HG03045 (cell line): ENCODE results near the gene CALHM5.
"Not testable (repeated sequence)": the region's sequence is repeated elsewhere in the genome, so short reads cannot be mapped to it uniquely, and the experiment has no call there.

ENCODE experiments used
- ATAC-seq: cut with Tn5 transposase; IDR thresholded peaks from one replicate; pipeline ENCODE4 v1.9.1; 2021; ENCODE audit warnings: mild to moderate bottlenecking, moderate library complexity; ENCODE audit not compliant: unreplicated experiment

Gene CALHM5

GRCh38 chr6:116511424-116512110, at the start of gene CALHM5:
CALHM5 (plus strand) TSS chr6:116511639; CDS start chr6:116511697, 58 bp downstream.
- ATAC-seq, result no peak

GRCh38 chr6:116461932-116462885, 49.2 kb upstream of the CALHM5 start:
- ATAC-seq, result peak; percentile 84

GRCh38 chr6:116463301-116463700, 48.1 kb upstream of the CALHM5 start:
- ATAC-seq, result no peak

- ATAC-seq, result no peak
Observed at GRCh38 chr6:116465246-116465645, 46.2 kb upstream of the CALHM5 start.

- ATAC-seq, result no peak
Observed at GRCh38 chr6:116467096-116467495, 44.3 kb upstream of the CALHM5 start.

- no peak for ATAC-seq
Observed at GRCh38 chr6:116467514-116467913, 43.9 kb upstream of the CALHM5 start.

- no peak for ATAC-seq
Observed at GRCh38 chr6:116468293-116468692, 43.1 kb upstream of the CALHM5 start.

- ATAC-seq, result no peak
Observed at GRCh38 chr6:116471531-116471930, 39.9 kb upstream of the CALHM5 start.

- ATAC-seq, result no peak
Observed at GRCh38 chr6:116472706-116473105, 38.7 kb upstream of the CALHM5 start.

- ATAC-seq, result no peak
Observed at GRCh38 chr6:116475141-116475540, 36.3 kb upstream of the CALHM5 start.

GRCh38 chr6:116476002-116476678, 35.3 kb upstream of the CALHM5 start:
- peak; percentile 100 for ATAC-seq

GRCh38 chr6:116482780-116483179, 28.7 kb upstream of the CALHM5 start:
- no peak for ATAC-seq

GRCh38 chr6:116483616-116484015, 27.8 kb upstream of the CALHM5 start:
- ATAC-seq, result no peak

GRCh38 chr6:116485559-116486184, 25.8 kb upstream of the CALHM5 start:
- ATAC-seq, result no peak

- no peak for ATAC-seq
Observed at GRCh38 chr6:116491610-116492330, 19.7 kb upstream of the CALHM5 start.

- ATAC-seq, result no peak
Observed at GRCh38 chr6:116492331-116493067, 18.9 kb upstream of the CALHM5 start.

GRCh38 chr6:116495161-116495560, 16.3 kb upstream of the CALHM5 start:
- ATAC-seq, result not testable (repeated sequence)

- ATAC-seq, result no peak
Observed at GRCh38 chr6:116497113-116497676, 14.2 kb upstream of the CALHM5 start.

- ATAC-seq, result no peak
Observed at GRCh38 chr6:116500969-116501433, 10.4 kb upstream of the CALHM5 start.
